GM18858 (cell line): ENCODE data around the gene DHX35.
A peak's percentile ranks its signal among the peaks of the same experiment; 100 is the strongest.
"Not testable (repeated sequence)": the region's sequence is repeated elsewhere in the genome, so short reads cannot be mapped to it uniquely, and the experiment has no call there.

ENCODE experiments used
- ATAC-seq: cut with Tn5 transposase; IDR thresholded peaks from one replicate; pipeline ENCODE4 v1.9.1; 2021; ENCODE audit not compliant: unreplicated experiment

Gene DHX35

GRCh38 chr20:38973645-38974044 lies 11.5 kb downstream of the DHX35 start:
- ATAC-seq: no peak

DNA sequence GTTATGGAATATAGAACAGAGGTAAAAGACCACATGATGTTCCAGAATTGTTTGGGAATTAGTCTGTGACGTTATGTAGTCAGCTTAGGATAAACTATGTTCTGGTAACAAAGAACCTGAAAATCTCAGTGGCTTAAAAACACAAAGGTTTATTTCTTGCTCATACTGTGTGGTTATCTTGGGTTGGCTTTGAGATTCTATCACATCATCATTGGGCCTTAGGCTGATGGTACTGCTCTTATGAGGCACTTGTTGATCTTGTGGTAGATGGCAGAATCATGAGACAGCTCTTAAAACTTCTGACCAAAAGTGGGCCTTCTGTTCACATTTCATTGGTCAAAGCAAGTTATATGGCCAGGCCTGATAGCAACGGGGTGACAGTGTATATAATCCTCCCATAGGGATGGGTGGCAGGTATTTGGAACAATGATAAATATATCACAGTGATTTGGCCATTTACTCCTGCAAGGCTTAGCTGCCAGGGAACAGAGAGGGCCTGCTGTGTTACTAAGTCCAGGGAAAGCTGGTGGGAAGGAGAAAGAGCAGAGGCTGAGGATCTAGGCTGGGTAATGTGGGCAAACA lies 13.5 kb downstream of the DHX35 start:
- no peak for ATAC-seq

- ATAC-seq: no peak
Observed at GRCh38 chr20:38979434-38979833, 17.3 kb downstream of the DHX35 start.

- no peak for ATAC-seq
Observed at GRCh38 chr20:38979842-38980241, 17.7 kb downstream of the DHX35 start.

DNA sequence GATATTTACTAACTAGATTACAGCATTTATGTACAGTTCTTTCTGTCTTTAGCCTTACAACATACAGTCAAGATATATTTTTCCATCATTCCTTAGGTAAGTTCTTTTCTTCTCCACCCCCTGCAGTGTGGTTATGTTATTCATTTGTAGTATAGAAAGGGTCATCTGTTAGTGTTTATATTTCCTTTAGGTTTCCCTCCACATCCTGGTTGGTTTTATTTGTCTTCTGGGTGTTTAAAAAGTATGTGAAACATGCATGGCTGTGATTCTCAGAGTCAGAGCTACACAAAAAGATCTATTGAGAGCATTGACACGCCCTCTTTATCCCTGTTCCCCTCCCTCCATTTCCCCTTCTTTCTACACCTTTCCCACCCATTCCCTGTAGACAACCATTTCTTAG lies 20.1 kb downstream of the DHX35 start:
- ATAC-seq: no peak

DNA sequence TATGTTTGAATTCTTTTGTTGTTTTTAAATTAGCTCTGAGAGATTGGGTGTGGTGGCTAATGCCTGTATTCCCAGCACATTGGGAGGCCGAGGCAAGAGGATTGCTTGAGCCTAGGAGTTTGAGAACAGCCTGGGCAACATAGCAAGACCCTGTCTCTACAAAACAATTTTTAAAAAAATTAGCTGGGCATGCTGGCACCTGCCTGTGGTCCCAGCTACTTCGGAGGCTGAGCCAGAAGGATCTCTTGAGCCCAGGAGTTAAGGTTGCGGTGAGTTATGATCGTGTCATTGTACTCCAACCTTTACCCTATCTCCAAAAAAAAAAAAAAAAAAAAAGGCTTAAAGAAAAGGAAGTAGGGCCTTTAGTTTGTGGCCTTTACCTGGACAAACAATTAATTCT lies 22.9 kb downstream of the DHX35 start:
- no peak for ATAC-seq

DNA sequence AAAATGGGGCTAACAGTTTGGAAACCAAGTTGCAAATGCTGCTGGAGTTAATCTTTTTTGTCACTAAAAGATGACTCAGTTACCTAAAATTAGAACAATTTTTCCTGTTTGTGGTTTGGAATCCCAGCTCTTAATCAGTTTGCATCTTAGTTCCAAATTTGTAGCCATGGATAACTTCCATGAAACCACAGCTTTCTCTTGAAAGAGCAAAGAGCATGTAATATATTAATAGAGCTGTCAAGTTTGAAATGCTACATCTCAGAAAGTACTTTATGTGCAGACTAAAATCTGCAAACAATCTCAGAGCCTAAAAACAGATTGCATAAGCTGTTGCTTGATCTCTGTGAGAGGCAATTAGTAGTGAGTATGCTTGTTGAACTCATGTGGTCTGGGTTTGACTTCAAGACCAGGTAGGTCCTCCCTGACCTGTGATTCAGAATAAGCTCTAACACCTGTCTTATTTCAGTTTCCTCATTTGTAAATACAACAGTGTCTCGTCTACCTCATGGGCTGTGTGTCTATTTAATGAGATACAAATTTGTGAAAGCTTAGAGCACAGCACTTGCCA lies 23.5 kb downstream of the DHX35 start:
- no peak for ATAC-seq

- ATAC-seq: no peak
Observed at GRCh38 chr20:38986663-38987062, 24.5 kb downstream of the DHX35 start.

GRCh38 chr20:38987777-38988176 lies 25.6 kb downstream of the DHX35 start:
- peak; percentile 73 for ATAC-seq

GRCh38 chr20:38990728-38991127 lies 28.6 kb downstream of the DHX35 start:
- ATAC-seq: no peak

DNA sequence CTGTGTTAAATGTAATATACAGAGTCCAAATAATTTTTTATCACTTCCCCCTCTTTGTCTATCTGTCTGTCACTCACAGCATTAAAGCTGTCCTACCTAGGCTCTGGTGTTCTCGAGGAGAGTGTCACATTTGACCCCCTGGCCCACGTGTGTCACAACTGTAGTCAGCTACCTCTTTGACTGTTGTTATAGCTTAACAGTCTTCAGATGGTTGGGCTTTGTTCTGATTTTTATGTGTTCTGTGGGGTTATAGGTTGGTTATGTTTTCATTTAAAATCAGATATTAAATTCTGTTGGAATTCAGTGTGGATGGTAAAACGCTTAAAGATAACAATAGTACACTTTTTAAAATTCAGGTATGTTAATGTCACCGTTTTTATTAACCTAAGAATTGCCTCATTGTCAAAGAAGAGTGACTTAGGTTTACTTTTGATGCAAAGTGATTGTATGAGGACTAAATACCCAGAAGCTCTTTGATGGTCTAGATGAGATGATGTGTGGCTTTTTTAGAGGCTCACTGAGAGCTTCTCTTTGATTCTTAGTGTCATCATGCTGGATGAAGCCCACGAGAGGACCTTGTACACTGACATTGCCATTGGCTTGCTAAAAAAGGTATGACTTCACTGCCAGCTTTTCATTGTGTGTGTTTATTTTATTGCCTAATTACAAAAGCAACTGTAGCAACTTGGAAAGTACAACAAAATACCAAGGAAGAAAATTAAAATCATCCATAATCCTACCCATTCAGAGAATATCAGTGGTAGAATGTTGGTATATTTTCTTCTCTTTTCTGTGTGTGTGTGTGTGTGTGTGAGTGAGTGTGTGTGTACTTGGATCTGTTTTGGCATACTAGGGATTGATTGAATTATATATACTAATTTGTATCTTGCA lies 29.9 kb downstream of the DHX35 start:
- no peak for ATAC-seq

GRCh38 chr20:38995536-38996044 lies 33.4 kb downstream of the DHX35 start:
- no peak for ATAC-seq

- not testable (repeated sequence) for ATAC-seq
Observed at GRCh38 chr20:38996866-38997265, 34.7 kb downstream of the DHX35 start.

- ATAC-seq: peak; percentile 75
Observed at GRCh38 chr20:38997622-38998021, 35.5 kb downstream of the DHX35 start.

- ATAC-seq: no peak
Observed at GRCh38 chr20:38999217-38999616, 37.1 kb downstream of the DHX35 start.

GRCh38 chr20:38999965-39000910 lies 38.1 kb downstream of the DHX35 start:
- ATAC-seq: no peak

- no peak for ATAC-seq
Observed at GRCh38 chr20:39004508-39004907, 42.4 kb downstream of the DHX35 start.

DNA sequence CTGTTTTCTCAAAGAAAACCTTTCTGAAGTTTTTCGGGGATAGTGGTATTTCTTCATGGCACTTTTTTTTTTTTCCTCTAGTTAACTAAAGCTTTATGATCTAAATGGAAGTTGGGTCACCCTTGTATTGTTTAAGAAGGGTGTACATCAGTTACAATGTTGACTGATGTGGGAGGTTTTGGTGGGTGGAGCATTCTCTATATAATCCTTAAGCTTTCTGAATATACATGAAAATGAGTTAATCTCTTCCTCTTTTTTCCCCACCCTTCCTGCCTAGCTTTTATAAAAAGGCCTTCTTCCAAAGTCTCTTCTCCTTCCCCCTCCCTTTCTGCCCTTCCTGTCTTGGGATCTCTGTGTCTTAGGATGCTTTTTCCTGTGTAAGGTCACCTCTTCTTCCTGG lies 47.2 kb downstream of the DHX35 start:
- ATAC-seq: no peak

DNA sequence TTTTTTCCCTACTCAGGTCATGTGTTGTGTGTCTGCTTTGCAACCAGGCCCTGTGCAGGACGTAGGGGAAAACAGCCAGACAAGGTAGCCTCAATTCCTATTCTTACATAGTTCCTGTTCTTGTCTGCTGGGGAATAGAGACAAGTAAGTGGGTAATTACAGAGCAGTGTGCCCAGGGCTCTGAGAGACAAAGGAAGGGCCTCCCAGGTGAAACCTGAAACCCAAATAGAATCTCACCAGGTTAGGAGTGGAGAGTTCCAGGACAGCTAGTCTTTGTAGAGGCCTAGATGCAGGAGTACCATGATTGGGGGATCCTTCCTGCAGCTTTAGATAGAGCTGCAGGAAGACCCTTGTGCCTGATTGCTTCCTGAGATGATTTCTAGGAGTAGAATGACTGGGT lies 48.4 kb downstream of the DHX35 start:
- no peak for ATAC-seq

- ATAC-seq: no peak
Observed at GRCh38 chr20:39013662-39014109, 51.5 kb downstream of the DHX35 start.

DNA sequence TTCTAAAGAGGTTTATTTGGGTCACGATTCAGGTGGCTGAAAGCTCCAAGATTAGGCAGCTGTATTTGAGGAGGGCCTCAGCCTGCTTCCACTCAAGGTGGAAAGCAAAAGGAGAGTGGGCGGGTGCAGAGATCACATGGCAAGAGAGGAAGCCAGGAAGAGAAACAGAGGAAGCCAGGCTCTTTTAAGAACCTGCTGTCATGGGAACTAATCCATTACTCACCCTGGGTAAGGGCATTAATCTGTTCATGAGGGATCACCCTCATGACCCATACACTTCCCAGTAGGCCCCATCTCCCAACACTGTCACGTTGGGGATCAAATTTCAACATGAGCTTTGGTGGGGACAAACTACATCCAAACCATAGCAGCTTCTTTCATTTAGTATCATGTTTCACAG lies 53.9 kb downstream of the DHX35 start:
- ATAC-seq: no peak
